Osteoblast (primary cell): ENCODE measurements around the gene DLD. TPM values are rescaled to one million over a fixed set of nuclear protein-coding genes. Genes with fewer than 3 reads are reported as not detected.
A peak's percentile ranks its signal among the peaks of the same experiment; 100 is the strongest.

Source experiments
- DNase-seq: peaks from one replicate; pipeline ENCODE4 v3.0.0; 2011; ENCODE audit warnings: low spot score, mixed read lengths; ENCODE audit not compliant: insufficient read length; ENCODE audit errors: missing footprints
- H2AFZ ChIP-seq: 2 replicates; pipeline ENCODE4 v1.6.0; 2011; ENCODE audit warnings: mild to moderate bottlenecking, low read length
- H3K27ac ChIP-seq: 2 replicates; pipeline ENCODE4 v1.5.1; 2011; ENCODE audit warnings: mild to moderate bottlenecking, low read depth, low read length, moderate library complexity
- H3K27me3 ChIP-seq: 2 replicates; pipeline ENCODE4 v1.6.0; 2012; ENCODE audit warnings: mild to moderate bottlenecking, control low read depth, inconsistent platforms, low read length, moderate library complexity; ENCODE audit not compliant: insufficient read depth
- H3K36me3 ChIP-seq: 2 replicates; pipeline ENCODE4 v1.5.1; 2011; ENCODE audit warnings: mild to moderate bottlenecking, low read length, control low read depth, moderate library complexity; ENCODE audit not compliant: insufficient read depth
- H3K4me1 ChIP-seq: 2 replicates; pipeline ENCODE4 v1.5.1; 2011; ENCODE audit warnings: mild to moderate bottlenecking, low read length, control low read depth, moderate library complexity; ENCODE audit not compliant: insufficient read depth
- H3K4me2 ChIP-seq: 2 replicates; pipeline ENCODE4 v1.6.0; 2011; ENCODE audit warnings: mild to moderate bottlenecking, low read length; ENCODE audit not compliant: insufficient read depth
- H3K4me3 ChIP-seq: fragments of 200-600 bp; sonication (generic); 3 replicates; pipeline ENCODE4 v1.5.1; 2012; ENCODE audit warnings: mild to moderate bottlenecking, low read length, inconsistent platforms; ENCODE audit not compliant: insufficient read depth
- H3K79me2 ChIP-seq: 2 replicates; pipeline ENCODE4 v1.6.0; 2012; ENCODE audit warnings: mild to moderate bottlenecking, low read length, control low read depth, inconsistent platforms; ENCODE audit not compliant: insufficient read depth
- H3K9me3 ChIP-seq: 2 replicates; pipeline ENCODE4 v1.5.1; 2011; ENCODE audit warnings: low read depth, low read length, control low read depth
- H4K20me1 ChIP-seq: 2 replicates; pipeline ENCODE4 v1.6.0; 2012; ENCODE audit warnings: mild to moderate bottlenecking, low read length, control low read depth; ENCODE audit not compliant: insufficient read depth
- total RNA-seq: library from RNA; depleted of rRNA; stranded (reverse); fragments of >200 nt; gene quantifications from 2 replicates; pipeline ENCODE4 v1.2.3, GENCODE V29; 2012
- TF ChIP-seq, protein P1 (sequence below): IDR thresholded peaks from 2 replicates; pipeline ENCODE4 v1.5.1; 2011; ENCODE audit warnings: mild to moderate bottlenecking, low read depth, low read length, moderate library complexity; ENCODE audit errors: extremely low read depth

DLD gene
- total RNA-seq, 1 donor: 53.6 TPM

DNA sequence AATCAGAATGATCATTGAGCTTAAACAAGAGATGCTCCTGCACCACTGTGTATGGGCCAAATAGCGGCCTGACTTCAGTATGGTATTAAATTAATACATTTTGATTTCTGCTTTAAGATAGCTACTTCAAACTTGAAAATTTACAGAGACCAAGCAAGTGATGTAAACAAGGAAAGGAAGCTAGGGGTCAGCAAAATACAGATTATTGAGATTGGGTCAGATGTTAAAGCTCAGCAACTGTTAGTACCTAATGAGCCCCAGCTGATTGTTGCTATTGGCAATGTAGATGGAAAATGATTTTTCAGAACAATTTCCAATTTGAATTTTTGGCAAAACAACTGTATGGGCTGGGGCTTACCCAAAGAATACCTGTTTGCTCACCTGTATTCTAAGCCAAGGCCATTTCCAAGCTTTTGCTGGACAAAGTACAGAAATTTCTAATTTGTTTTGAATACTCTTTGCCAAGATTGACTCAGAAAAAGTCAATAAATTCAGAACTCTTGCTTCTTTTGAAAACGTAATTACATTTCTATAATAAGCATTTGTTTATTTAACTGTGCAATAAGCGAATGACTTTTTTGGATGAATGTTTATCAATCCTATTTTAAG is 23.0 kb upstream of the DLD start:
- Histone ChIP-seq H3K79me2 (no peaks in the 10 kb centered on the region), H4K20me1 (no peaks in the 10 kb centered on the region), H3K27me3 (peaks cover 13% of the 10 kb centered on the region), H3K36me3 (no peaks in the 10 kb centered on the region), H3K27ac (no peak overlapping the region), H3K4me2 (no peak overlapping the region), H2AFZ (no peak overlapping the region), H3K4me1 (no peaks in the 10 kb centered on the region), H3K4me3 (no peak overlapping the region), H3K9me3 (no peaks in the 10 kb centered on the region)
- TF ChIP-seq, protein P1, sequence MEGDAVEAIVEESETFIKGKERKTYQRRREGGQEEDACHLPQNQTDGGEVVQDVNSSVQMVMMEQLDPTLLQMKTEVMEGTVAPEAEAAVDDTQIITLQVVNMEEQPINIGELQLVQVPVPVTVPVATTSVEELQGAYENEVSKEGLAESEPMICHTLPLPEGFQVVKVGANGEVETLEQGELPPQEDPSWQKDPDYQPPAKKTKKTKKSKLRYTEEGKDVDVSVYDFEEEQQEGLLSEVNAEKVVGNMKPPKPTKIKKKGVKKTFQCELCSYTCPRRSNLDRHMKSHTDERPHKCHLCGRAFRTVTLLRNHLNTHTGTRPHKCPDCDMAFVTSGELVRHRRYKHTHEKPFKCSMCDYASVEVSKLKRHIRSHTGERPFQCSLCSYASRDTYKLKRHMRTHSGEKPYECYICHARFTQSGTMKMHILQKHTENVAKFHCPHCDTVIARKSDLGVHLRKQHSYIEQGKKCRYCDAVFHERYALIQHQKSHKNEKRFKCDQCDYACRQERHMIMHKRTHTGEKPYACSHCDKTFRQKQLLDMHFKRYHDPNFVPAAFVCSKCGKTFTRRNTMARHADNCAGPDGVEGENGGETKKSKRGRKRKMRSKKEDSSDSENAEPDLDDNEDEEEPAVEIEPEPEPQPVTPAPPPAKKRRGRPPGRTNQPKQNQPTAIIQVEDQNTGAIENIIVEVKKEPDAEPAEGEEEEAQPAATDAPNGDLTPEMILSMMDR: no peak
- DNase-seq: no peak

DNA sequence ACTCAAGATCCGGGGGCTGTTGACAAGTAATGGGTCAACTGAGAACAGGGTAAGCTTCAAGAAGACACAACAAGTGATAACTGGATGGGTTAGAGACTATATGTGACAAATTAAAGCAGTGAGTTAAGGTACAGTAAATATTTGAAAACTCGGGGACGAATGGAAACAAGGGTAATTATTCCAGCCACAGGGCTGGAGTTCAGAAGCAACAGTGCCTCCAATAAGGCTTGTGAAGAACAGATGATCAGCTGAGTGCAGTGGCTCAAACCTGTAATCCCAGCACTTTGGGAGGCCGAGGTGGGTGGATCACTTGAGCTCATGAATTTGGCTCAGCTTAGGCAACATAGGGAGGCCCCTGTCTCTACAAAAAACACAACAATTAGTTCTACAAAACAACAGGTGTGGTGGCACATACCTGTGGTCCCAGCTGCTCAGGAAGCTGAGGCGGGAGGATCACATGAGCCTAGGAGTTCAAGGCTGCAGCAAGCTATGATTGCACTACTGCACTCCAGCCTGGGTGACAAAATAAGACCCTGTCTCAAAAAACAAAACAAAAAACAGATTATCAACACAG is 20.5 kb upstream of the DLD start:
- DNase-seq: no peak
- Histone ChIP-seq H3K79me2 (no peaks in the 10 kb centered on the region), H3K27me3 (peaks cover 13% of the 10 kb centered on the region), H3K27ac (no peak overlapping the region), H3K4me3 (no peak overlapping the region), H3K4me1 (no peaks in the 10 kb centered on the region), H3K4me2 (no peak overlapping the region), H3K9me3 (no peaks in the 10 kb centered on the region), H2AFZ (no peak overlapping the region), H4K20me1 (no peaks in the 10 kb centered on the region), H3K36me3 (no peaks in the 10 kb centered on the region)
- TF ChIP-seq, protein P1: no peak

DNA sequence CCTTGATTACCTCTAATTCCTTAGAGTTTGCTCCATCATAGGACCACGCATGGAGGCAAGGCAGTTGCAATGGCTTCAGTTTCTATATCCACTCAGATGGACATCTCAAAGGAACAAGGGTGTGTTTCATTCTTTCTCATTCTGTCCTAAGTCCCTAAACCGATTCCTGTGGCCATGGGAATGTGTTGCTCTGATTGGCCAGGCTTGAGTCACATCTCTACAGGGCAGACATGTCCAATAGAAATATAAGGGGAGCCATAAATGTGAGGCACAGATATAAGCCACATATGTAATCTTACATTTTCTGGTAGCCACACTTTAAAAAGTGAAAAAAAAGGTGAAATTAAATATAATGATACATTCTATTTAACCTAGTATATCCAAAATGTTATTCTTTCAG is 16.9 kb upstream of the DLD start:
- Histone ChIP-seq H3K4me3 (no peak overlapping the region), H3K4me2 (no peak overlapping the region), H3K27me3 (peaks cover 13% of the 10 kb centered on the region), H3K4me1 (no peaks in the 10 kb centered on the region), H3K79me2 (no peaks in the 10 kb centered on the region), H3K9me3 (no peaks in the 10 kb centered on the region), H3K36me3 (no peaks in the 10 kb centered on the region), H3K27ac (no peak overlapping the region), H2AFZ (no peak overlapping the region), H4K20me1 (no peaks in the 10 kb centered on the region)
- no peak for DNase-seq
- TF ChIP-seq, protein P1: no peak

DNA sequence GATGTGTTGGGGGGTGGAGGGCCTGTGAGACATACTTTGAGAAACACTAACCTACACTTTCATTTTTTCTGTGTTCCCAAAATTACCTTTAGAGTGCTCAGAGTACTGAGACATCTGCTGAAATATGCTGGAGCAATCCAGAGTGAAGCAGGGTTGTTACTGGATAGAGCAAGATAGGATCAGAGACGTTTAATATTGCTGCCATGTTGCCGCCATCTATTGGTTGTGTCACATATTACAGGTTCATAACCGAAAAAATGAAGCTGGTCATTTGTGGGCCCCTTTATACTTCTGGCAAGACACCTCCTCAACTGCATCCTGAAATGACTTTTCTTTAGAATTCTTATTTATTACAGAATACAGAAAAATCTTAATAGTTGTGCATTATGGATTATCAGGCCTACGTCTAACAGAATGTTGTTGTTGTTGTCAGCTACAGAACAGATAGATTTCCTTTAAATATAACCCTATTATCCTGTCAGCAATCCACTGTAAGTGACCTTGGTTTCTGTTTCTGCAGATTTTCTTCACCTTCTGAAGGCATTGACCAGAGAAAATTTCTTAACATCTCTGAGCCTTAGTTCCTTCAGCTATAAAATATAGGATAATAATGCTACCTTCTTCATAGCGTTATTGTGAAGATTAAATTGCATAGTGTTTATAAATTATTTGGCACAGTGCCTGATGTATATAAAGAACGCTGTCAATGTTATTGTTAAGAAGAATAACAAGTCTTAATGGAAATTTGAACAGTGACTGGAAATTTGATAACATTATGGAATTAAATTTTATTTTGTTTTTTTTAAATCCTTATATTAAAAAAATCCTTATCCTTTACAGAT is 16.2 kb upstream of the DLD start:
- H3K4me2 ChIP-seq: no peak overlapping the region
- H2AFZ ChIP-seq: no peak overlapping the region
- H3K4me3 ChIP-seq: no peak overlapping the region
- peaks cover 13% of the 10 kb centered on the region for H3K27me3 ChIP-seq
- no peaks in the 10 kb centered on the region for H4K20me1 ChIP-seq
- no peaks in the 10 kb centered on the region for H3K36me3 ChIP-seq
- no peaks in the 10 kb centered on the region for H3K4me1 ChIP-seq
- TF ChIP-seq, protein P1: peak; percentile 81
- no peaks in the 10 kb centered on the region for H3K9me3 ChIP-seq
- H3K79me2 ChIP-seq: no peaks in the 10 kb centered on the region
- H3K27ac ChIP-seq: no peak overlapping the region
- DNase-seq: peak; percentile 73
